Stimulated activated CD8-positive, alpha-beta memory T cell treated with anti-CD3 and anti-CD28 coated beads, Interleukin-15, amount 100 ng/mL, for 48 hours (primary cell): ENCODE measurements around the gene B3GAT1.
"Not testable (repeated sequence)": the region's sequence is repeated elsewhere in the genome, so short reads cannot be mapped to it uniquely, and the experiment has no call there.

Experiments
- DNase-seq, 2 donors: peaks; one replicate each; pipeline ENCODE4 v3.0.0-alpha.2; 2020; ENCODE audit warnings: low read depth in 2 of 2

The B3GAT1 gene

DNA sequence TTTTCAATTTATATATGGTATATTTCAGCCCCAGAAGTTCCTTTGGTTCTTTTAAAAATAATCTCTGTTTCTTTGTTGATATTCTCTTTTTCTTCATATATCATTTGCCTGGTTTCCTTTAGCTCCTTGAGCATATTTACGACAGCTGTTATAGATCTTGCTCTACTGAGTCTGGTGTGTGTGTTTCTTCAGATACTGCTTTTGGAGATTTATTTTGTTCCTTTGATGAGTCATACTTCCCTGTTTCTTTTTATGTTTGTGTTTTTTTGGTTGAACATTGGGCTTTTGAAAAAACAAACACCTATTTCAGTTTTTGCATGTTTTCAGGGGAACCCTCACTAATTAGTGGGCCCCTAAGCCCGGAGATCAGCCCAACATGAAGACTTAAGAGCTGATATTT is 56.9 kb downstream of the B3GAT1 start:
- DNase-seq: no peak

DNA sequence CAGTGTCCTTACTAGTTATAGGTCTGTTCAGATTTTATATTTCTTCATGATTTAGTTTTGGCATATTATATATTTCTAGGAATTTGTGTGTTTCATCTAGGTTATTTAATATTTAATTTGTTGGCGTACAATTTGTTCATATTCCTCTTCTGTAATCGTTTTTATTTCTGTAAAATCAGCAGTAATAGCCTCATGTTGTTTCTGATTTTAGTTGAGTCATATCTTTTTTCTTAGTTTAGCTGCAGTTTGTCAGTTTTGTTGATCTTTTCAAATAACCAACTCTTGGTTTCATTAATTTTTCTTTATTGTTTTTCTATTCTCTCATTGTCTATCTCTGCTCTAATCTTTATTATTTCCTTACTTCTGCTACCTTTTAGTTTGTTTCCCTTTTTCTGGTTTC is 59.9 kb downstream of the B3GAT1 start:
- no peak for DNase-seq

DNA sequence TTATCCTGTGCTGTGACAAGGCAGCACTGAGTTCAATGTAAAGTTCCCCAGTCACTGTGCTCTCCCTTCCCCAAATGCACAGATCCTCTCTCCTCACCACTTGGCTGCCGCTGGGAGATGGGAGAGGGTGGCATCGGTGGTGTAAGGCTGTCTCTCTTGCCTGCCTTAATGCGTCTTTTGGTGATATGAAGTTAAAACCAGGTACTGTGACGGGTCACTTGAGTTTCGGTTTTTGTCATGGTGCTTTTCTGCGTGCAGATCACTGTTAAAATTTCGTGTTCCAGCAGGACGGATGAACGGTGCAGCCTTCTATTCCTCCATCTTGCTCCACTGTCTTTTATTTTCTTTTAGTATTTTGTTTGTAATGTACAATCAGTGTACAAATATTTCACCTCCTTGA is 61.7 kb downstream of the B3GAT1 start:
- no peak for DNase-seq

DNA sequence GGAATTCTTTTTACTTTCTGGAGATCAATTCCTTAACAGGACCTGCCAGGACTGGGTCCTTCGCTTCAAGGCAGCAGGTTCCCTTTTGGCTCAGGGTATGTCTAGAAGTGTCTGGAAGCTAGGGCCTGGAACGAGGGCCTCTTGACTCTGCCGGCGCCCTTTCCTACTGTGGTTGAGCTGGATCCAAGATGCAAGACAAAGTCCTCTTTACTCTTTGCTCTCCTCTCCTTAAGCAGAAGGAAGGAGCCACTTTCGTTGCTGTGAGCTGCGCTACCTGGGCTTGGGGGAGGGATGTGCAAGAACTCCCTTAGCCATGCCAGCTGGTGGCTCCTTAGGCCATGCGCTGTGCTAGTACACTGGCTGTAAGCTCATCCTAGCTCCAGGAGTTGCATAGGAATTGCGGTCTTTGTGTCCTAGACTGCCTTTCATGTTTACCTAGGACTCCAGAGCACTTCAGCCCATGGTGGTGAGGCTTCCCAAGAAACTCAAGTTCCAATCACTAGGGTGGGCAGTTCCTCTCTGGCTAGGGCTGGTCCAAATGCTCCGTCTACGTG is 62.2 kb downstream of the B3GAT1 start:
- no peak for DNase-seq

DNA sequence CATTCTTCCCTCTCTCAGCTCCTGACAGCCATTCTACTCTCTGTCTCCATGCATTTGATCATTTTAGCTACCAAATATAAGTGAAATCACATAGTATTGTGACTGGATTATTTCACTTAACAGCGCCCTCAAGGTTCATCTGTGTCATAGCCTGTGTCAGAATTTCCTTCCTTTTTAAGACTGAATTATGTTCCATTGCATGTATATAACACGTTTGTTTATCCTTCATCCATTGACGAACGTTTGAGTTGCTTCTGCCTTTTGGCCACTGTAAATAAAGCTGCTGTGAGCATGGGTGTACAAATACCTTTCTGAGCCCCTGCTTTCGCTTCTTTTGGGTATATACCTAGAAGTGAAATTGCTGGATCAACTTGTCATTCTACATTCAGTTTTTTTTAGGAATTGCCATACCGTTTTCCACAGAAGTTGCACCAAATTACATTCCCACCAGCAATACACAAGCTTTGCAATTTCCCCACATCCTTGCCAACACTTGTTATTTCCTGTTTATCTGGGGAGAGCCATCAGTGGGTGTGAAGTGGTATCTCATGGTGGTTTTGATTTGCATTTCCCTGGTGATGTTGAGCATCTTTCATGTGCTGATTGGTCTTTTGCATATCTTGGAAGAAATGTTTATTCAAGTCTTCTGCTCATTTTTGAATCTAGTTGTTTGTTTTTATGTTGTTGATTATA is 62.8 kb downstream of the B3GAT1 start:
- DNase-seq: no peak

DNA sequence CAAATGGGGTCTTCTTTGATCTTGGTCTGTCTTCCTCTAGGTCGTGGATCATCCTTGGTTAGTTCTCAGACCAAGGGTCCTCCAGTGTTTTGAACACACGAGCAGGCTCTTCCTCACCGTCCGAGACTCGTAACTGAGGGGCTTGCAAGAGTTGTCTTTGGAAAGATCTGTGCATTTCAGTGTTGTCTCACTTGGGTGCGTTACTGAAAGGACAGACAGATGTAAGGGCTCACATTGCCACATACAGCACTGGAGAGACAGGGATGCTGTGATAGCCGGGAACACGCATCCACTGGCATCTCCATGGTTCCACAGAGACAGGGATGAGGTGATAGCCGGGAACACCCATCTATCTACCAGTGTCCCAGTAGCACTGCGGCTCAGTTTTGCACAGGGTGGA is 64.6 kb downstream of the B3GAT1 start:
- no peak for DNase-seq

DNA sequence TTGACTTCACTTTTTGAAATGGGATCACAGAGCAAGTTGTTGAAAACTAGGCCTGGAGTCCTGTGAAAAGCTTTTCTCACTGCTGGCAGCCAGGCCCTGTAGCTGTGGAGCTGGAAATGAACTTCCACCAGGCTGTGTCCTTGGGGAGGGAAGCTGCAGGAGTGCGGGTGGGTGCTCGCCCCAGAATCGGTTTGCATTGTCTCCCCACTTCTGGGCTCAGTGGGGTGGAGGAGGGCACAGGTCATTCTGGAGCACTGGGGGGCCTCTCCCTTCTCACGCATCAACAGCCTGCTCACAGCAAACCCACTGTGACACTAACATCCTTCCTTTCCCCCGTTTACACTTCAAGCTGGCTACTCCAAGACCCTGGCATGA is 65.1 kb downstream of the B3GAT1 start:
- DNase-seq: no peak

DNA sequence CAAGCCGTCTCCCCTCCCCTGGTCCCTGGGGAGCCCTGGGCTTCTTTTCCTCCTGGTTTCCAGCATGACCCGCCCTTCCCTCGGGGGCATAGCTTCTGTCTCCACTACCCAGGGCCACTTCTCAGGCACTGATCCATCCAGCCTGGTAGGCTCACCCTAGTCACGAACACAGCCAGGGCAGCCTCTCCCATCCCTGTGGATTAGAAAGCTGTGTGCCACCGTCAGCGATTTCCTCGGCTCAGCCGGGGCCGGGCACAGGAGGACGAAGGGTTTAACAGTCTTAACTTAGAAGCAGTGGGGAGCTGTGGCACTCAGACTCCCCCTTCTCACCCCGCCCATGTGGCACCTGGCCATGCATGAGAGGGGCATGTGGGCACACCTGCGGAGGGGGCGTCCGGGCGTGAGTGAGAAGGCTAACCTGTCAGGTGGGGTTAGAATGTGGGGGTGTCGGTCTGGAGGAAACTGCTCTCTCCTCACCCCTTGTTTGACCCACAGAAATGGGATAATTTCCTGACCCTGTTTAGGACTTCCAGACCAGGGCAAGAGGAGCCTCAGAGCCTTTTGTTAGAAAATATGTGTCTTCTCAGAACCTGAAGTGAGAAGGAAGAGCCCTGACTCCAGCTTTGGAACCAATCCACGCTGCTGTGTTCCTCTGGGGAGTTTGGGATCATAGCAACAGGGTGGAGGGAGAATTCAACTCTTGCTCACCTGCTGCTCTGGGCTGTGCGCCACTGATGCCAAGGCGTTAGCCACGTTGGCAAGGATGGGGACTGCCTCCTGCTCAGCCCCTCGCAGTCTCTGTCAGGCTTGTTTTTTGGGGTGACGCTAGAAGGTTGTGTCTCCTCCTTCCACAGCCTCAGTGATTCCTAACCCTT is 65.7 kb downstream of the B3GAT1 start:
- DNase-seq: no peak

DNA sequence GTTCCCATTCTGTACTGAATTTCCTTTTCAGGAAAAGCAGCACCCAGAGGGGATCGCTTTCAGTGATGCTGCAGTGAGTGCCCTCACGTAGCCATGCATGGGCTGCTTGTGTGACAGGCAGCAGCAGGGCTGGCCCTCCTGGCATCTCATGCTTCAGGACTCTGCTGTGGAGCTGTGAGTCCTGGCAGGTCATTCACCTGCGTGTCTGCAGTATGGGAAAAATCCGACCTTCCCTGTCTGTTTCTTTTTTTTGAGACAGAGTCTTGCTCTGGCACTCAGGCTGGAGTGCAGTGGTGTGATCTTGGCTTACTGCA is 66.8 kb downstream of the B3GAT1 start:
- no peak for DNase-seq

DNA sequence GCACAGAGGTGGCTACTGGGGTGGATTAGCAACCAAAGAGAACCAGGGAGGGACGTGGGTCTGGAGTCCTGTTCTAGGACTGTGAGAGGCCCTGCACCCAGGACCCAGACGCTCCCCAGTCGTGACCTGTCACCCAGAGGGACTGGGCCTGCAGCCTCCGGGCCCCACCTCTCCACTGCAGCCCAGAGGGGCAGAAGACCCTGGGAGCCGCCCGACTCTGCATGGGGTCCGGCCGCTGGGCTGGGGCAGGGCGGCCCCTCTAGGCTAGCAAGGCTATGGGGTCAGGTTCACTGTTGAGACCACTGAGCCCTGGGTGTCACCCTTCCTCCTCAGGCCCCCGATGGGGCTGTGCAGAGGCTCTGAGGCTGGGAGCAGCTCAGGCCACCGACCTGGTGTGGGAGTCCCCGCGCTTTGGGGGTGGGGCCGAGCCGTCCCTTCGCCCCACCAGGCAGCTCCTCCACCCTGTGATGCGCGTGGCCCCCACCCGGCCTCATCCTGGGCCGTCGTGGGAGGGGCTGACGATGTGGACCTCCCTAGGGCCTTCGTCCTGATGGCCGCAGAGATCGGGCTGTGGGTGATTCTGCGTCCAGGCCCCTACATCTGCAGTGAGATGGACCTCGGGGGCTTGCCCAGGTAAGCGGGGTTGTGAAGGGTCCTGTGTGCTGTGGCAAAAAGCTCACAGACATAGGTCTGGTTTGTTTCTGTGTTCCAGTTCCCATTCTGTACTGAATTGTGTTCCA is 67.4 kb downstream of the B3GAT1 start:
- not testable (repeated sequence) for DNase-seq

DNA sequence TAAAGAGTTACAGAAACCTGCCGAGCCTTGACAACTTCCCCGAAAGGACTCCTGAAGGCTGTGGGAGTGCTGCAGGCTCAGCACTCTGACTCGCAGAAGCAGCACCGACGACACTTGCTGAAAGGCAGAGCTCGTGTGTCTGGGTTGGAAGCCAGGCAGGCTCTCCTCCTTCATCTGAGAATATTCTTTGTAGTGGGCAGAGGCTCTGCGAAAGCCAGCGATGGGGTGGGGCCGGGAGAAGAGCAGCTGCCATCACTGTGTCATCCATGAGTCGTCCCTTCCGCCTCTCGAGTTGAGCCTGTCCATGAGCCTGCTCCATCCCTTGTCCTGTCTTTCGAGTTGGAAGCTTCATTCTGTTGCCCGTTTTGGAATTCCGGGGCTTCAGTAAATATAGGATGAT is 68.4 kb downstream of the B3GAT1 start:
- DNase-seq: no peak

DNA sequence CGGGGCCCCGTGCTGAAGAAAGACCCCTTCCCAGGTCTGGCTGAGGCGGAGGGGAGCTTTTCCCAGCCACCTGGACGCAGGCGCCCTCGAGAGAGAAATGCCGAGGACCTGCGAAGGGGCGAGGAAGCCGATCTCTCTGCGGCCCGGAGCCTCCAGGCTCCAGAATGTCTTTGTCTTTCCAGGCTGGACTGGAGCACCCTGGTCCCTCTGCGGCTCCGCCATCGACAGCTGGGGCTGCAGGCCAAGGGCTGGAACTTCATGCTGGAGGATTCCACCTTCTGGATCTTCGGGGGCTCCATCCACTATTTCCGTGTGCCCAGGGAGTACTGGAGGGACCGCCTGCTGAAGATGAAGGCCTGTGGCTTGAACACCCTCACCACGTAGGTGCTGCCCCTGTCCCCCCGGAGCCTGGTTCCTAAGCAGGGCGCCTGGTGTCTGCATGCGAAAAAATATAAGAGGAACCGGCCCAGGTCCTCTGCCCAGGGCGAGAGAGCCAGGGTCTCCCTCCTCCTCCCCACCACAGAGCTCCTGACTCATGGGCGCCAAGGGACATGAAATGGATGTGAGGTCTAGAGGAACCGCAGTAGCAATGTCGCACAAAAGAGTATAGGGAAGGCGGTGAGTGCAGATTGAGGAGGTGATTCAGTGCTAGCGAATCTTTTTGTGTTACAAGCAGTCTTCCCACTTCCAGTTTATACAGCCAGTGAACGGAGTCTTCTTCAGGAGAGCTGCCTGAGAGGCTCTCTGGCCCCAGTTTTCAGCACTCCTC is 69.3 kb downstream of the B3GAT1 start:
- no peak for DNase-seq

DNA sequence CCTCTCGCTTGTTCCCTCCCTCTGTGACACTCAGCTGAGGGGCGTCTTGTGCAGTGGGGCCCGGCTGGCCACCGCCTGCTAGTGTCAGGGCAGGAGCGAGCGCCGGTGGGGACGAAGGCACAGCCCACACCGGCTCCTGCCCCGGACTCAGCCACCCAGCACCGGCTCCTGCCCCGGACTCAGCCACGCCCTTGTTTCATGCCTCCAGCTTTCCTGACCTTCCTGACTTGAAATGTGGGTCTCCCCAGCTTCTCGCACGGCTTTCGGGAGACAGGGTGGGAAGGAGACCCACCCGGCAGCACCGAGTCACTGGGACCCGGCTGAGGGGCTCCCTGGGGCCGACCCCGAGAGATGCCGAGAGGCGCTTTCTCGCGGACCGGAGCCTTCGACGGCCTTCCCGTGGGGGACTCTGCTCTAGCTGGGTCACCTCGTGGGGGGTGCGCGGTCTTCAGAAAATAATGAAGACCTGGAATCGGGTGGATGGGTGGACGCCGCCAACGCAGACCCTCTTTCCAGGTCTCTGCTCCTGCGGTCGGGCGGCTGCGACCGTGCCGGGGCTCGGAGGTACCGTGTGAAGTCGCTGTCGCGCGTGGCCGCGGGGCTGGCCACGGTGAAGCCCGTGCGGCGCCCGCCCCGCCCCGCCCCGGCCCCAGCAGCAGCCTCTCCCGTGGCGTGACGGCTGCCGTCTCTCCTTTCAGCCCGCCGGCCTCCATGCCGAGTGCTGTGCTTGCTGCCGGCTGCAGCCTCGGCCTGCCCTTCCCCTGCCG is 70.1 kb downstream of the B3GAT1 start:
- no peak for DNase-seq

DNA sequence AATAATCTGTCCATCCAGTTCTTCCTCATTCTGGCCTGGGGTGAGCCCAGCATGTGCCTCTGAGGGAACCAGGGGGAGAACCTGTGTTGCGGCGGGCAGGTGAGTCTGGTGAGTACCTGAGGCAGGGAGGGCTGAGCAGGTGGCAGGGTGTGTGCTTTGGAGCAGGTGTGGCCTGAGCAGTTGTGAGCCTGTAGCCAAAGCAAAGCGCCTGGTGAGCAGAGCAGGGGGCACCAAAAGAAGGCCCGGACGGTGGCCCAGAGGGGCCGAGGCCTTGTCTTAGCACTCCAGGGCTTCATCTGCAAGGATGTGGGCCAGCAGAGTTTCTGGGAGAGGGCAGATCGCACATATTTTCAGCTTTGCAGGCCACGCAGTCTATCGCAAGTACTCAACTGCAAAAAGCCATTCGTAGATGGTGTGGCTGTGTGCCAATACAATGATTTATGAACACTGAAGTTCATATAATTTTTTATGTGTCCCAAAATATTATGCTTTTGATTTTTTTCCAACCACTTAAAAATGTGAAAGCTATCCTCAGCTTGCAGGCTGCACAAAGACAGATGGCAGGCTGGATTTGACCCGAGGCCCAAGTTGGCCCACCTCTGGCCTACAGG is 71.6 kb downstream of the B3GAT1 start:
- DNase-seq: no peak

DNA sequence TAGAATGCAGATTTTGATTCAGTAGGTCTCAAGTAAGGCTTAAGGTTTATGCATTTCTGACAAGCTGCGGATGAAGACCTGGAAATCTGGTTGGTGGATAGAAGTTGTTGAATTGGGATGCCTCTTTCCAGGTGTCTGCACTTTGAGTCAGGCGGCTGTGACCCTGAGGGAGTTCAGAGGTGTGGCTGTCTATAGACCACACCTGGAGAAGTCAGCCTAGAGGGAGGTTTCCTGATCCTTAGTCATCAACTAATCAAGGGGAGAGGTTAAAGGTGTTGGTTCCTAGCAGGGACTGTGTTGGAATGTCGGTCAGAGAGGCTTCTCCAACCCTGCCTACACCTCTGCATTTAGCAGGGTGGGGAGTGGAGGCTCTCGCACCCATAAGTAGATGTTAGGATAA is 72.3 kb downstream of the B3GAT1 start:
- DNase-seq: no peak

DNA sequence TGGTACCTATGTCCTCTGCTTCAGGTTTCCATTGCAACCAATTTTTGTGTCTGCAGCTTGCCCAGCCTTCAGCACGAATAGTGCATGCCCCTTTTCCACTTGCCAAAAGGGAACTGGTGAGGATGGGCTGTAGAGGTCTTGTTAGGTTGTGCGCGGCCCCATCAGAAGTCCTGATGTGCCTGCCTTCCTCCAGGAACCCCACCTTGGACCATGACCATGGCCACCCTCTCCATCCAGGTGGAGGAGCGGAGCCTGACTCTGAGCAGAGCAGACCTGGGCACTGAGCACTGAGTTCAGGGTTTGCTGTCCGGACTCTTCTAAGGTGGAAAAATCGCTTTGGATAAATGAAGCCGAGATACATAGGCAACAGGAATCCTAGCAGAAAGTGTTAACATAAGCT is 73.4 kb downstream of the B3GAT1 start:
- DNase-seq: no peak

DNA sequence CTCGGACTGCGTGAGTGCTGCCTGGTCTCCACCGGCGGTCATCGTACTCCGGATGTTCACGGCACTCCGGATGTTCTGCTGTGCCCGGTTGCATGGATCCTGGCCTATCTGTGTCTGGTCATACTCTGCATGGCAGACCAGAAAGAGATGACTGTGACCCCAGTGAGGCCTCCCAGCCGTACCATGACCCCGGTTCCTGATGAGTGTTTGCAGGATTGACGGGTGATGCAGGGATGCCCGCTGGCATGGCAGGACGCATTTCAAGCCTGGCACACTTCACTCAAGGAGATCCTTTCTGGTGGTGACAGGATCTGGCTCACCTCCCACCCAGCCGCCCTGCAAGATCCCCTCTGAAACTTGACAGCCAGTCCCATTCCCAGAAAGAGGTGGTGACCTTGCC is 74.0 kb downstream of the B3GAT1 start:
- DNase-seq: no peak

DNA sequence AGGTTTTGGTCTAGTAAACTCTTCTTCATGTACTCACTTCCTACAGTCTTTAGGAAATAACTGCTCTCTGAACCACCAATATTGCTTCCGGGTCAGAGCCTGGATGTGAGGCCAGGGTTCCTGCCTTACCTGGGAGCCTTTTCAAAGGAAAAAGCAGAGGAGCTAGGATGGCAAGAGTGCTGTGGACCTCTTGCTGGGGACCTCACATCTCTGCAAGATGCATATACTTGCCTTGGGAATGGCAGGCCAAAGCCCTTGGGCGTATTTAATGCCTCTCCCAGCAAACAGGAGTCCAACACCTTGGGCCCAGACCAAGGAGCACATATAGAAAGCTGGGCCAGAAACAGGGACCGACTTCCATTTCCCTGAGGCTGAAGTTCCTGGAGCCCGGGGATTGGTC is 75.0 kb downstream of the B3GAT1 start:
- DNase-seq: no peak

DNA sequence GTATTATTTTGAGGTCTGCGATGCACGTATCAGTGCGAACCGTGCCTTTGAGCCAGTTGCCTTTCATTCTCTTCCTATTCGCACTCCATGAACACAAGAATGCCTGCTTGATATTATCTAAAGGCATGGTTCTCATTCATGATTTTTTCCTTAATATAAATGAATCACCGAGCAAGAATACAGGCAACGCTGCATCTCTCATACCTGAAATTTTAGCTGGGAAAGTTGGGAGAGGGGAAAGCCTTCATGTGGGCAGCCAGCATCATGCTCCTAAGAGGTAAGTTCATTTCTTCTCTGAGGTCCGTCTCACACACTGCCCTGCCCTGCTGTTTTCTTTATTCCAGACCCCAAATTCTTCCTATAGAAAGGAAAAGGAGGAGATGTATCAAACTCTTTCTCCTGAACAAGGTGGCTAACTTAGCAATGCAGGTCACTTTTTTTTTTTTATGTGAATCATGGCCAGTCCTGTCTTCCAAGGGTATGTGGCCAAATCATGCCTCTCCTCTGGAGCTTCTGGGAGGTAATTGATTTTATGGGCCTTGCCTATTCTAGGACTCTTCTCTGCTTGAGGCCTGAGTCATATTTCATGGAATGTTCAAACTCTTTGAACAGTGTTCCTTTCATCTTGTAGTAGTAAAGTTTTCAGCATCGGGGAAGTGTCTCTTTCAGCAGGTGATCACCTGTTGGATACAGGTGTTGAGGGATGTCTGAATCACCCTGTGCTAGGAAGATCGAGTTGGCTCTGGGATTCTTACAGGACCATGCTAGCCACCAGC is 77.1 kb downstream of the B3GAT1 start:
- DNase-seq: no peak

DNA sequence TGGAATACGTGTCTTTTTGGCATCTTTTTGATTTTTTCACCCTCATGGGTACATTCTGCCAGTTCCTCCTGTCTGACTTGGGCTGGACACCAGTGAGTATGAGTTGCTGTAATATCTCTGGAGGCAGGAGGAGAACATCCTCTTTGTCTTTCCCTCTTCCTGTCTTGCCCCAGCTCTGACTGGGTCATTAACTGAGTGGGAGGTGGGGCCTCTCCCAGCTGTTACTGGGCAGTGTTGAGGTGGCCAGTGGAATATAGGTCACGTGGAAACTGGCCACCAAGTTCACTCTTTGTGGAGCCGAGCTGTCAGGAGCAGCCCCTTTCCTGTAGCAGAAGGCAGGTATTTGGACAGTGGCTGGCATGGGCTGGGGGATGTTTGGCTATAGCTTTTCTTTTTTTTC is 78.1 kb downstream of the B3GAT1 start:
- DNase-seq: no peak
